IPS DF 4.7 (cell line): ENCODE measurements around the gene SHFL.

Experiments
- DNase-seq: peaks from one replicate; pipeline ENCODE4 v3.0.0-alpha.2; 2013; ENCODE audit warnings: low spot score; ENCODE audit errors: extremely low read depth

The SHFL gene

DNA sequence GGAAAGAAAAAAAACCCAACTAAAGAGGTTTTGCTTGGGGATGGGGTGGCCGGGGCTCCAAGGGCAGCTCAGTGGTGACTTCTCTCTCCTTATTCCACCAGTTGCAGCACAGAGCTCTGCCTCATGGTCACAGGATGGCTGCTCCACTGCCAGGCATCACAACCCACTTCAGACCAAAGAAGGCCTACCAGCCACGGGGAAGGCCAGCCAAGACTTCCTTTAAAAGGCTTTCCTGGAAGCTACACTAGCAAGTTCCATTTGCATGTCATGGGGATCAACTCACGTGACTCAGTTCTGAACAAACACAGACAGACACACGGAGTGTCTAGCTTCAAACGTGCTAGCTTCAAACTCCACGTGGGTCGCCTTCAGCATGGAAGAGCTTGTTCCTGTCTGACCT, 46.8 kb downstream of the SHFL start:
- no peak for DNase-seq

GRCh38 chr19:10133596-10133995, 47.5 kb downstream of the SHFL start:
- DNase-seq: no peak

DNA sequence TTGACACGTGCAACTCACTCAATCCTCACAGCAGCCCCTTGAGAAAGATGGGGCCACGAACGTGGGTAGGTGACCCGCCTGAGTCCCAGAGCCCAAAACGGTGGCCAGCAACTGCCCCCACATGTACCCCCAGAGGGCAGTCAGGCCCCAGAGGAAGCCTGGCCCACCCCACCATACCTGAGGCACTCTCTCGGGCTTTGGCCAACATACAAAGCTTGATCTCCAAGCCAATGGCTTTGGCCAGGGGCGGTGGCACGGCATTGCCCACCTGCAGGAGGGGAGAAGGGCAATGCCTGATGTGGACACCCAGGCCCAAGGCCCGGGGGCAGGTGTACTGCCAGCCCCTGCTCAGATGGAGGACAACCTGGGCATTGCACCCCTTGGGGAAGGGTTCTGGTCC, 47.9 kb downstream of the SHFL start:
- no peak for DNase-seq

- DNase-seq: no peak
Measured at GRCh38 chr19:10135551-10136334, 49.6 kb downstream of the SHFL start.

- no peak for DNase-seq
Measured at GRCh38 chr19:10136936-10137335, 50.8 kb downstream of the SHFL start.

DNA sequence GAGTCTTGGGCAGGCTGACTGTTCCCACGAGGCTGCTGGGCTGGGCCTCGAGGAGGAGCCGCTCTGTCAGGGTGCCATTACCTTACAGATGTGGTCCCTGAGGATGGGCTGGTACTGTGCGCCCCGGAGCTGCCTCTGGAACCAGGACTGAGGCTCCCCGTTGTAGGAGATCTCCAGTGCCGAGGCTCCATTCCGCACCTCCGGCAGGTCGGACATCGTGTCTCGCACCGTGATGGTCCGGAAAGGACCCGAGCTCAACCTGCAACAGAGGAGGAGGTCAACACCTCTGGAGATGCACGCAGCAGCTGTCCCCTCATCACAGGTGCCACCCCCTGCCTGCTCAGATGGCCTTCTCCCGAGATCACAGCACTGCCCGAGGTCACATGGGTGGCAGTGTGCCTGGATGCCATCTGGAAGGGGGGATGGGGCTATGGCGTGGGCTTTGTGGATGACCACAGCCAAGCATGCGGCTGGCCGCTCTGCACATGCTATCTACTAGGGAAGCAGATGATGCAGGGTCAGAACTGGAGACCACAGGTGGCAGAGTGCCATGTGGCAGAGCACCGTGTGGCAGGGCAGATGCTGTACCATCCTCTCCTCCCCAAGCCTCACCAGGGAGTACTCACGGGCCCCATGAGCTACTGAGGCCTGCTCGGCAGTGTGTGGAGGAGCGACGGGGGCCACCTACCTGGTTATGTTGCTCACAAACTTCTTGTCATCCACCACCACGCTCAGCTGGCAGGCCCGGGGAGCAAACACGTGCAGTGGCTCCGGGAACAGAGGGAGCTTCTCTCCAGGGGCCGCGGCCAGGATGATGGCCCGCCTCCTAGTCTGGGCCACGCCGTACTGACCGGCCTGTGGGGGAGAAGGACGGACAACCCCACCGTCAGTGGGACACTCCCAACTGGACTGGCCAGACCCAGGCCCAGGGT, 51.9 kb downstream of the SHFL start:
- DNase-seq: no peak

DNA sequence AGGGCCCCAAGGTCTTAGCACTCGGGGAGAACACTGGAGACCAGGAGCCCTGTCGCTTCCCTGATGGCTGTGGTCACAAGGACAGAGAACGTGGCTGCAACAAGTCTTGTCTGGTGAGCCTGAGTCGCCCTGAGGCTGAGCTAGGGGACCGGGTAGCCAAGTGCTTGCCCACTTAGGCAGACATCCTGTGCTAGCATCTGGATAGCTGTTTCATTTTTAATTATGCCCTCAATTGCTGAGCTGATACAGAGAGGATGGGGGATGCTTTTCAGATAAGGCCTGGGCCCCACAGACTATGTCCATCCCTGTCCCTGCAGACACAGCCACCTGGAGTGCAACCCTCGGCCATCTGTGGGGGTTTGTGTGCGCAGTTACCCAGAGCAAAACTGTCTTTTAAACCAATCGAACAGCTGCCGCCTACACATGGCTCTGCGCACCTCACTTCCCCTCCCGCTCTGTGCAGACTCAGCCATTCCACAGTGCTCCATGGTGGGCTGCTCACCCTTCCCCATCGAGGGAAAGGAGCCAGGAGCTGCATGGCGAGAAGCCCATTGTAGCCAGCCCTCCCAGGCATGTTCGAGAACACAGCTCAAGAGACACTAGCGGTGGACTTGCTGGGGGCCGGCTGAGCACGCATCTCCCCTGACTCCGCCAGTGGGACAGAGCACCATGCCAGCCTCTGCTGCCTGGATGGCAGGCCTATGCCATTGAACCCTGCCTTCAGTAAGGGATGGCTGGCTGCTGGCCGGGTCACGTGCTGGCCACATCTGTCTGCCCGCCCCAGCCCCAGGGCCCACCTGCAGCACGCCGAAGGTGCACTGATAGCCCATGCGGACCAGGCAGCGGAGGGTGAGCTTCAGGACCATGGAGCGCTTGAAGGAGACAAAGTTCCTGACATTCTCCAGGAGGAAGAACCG, 53.0 kb downstream of the SHFL start:
- DNase-seq: no peak

DNA sequence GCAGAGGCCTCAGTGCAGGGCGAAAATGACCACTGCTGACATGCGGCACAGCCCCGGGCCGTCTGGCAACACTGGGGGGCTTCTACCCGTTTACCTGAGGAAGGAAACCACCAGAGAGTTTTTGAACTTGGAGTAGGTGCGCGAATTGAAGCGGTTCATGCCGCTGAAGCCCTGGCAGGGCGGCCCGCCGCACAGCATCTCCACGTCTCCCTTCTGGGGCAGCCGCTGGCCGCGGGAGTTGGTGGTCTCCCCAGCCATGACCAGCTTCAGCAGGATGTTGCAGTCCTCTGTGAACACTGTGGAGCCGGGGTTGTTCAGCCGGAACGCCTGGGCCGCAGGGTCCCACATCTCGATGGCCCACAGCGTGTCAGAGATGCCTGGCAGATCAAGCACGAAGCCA, 53.8 kb downstream of the SHFL start:
- DNase-seq: no peak

GRCh38 chr19:10141479-10141878, 55.4 kb downstream of the SHFL start:
- DNase-seq: no peak

DNA sequence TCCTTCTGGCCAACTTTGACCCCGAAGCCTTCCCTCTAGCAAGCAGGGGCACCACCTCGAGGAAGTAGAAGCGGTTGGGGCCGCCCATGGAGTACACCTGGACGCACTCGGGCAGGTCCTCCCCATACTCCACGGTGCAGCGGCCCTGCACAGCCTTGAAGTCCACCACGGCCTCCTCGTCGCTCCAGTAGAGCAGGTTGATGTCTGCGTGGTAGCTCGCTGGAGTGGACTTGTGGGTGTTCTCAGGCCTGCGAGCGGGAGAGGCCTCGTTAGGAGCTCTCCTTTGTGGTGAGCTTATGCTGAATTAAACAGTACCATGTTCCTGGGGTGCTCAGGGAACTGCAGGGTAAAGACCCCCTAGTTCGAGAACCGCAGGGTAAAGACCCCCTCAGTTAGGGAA, 55.9 kb downstream of the SHFL start:
- DNase-seq: no peak
